H1 (cell line): Measurements from ENCODE around the gene RNF220. TPM values are rescaled to one million over a fixed set of nuclear protein-coding genes. Genes with fewer than 3 reads are reported as not detected.

Experiments
- BRCA1 ChIP-seq: IDR thresholded peaks from 2 replicates; pipeline ENCODE4 v1.6.1; 2012; ENCODE audit warnings: low read depth, low read length, improper control_type of control experiment
- CTCF ChIP-seq, 3 experiments: IDR thresholded peaks; 1 replicate in 2 of 3; 2 replicates in 1 of 3; pipeline versions ENCODE4 v1.5.1 to v1.6.1; 2011; ENCODE audit warnings: low read length in 3 of 3, mild to moderate bottlenecking in 3 of 3, inconsistent platforms in 2 of 3, low read depth in 1 of 3, moderate library complexity in 1 of 3; ENCODE audit not compliant: insufficient read depth in 1 of 3; ENCODE audit errors: control extremely low read depth in 1 of 3
- EGR1 ChIP-seq: IDR thresholded peaks from 2 replicates; pipeline ENCODE4 v1.6.1; 2011; ENCODE audit warnings: low read depth, low read length, borderline replicate concordance
- MAX ChIP-seq: IDR thresholded peaks from 2 replicates; pipeline ENCODE4 v1.6.1; 2012; ENCODE audit warnings: inconsistent platforms
- POLR2A ChIP-seq, 2 experiments: IDR thresholded peaks; 1 replicate in 1 of 2; 2 replicates in 1 of 2; pipeline ENCODE4 v1.6.1; 2011; ENCODE audit warnings: low read depth in 2 of 2, low read length in 2 of 2, mild to moderate bottlenecking in 2 of 2; ENCODE audit errors: control extremely low read depth in 1 of 2
- YY1 ChIP-seq: IDR thresholded peaks from 2 replicates; pipeline ENCODE4 v1.6.1; 2011; ENCODE audit warnings: low read depth, mild to moderate bottlenecking, low read length
- polyA plus RNA-seq, 7 experiments: library from polyadenylated mRNA; depleted of rRNA in 3 of 7; stranded (reverse) in 5 of 7; unstranded in 2 of 7; fragments of >200 nt in 5 of 7; fragments of 200-250 nt in 2 of 7; gene quantifications; 1 replicate in 5 of 7; 2 replicates in 1 of 7; 4 replicates in 1 of 7; pipeline versions ENCODE4 v1.2.1 to v1.2.3, GENCODE V29; 2011 to 2013; ENCODE audit warnings: missing spikeins in 2 of 7, mixed read lengths in 2 of 7
- total RNA-seq: library from RNA; stranded (reverse); fragmentation: NEBNext Ultra II Directional; extraction: Animal tissue kit (Norgen Biotek cat#: 25700); gene quantifications from 2 replicates; pipeline ENCODE4 v1.2.1, GENCODE V29; 2021

RNF220 gene
- total and polyA plus RNA-seq, 2 of the 8 experiments (the other 6 are each of a cell fraction or from before 2014, with no cell fraction given) = 123 to 160 TPM

- TF ChIP-seq MAX = no peak
- no peak for TF ChIP-seq YY1
- no peak for TF ChIP-seq EGR1
- TF ChIP-seq CTCF (IDR thresholded peaks at IDR 0.05; ENCODE audit: control extremely low read depth in 1 of 3, insufficient read depth in 1 of 3, low read depth in 1 of 3, low read length in 3 of 3) = no peak
- TF ChIP-seq POLR2A (IDR thresholded peaks at IDR 0.05; ENCODE audit: control extremely low read depth in 1 of 2, low read depth in 2 of 2, low read length in 2 of 2) = no peak
- TF ChIP-seq BRCA1 = no peak
Observed at GRCh38 chr1:44526295-44527073, 121.4 kb downstream of the RNF220 start (continued).
